ENCODE data around the gene LMO7. TPM values are rescaled to one million over a fixed set of nuclear protein-coding genes. Genes with fewer than 3 reads are reported as not detected.
A peak's percentile ranks its signal among the peaks of the same experiment; 100 is the strongest.
"Not testable (repeated sequence)": the region's sequence is repeated elsewhere in the genome, so short reads cannot be mapped to it uniquely, and the experiment has no call there.

The LMO7 gene
- total and polyA plus RNA-seq, 2 experiments from 2014 or later: 139 to 232 TPM

GRCh38 chr13:75723901-75724300 is 87.8 kb downstream of the LMO7 start:
- DNase-seq (ENCODE audit: low read depth in 1 of 2, low spot score in 1 of 2): no peak
- H3K4me3 ChIP-seq: no peak overlapping the region
- peaks cover 12% of the 10 kb centered on the region for H3K4me1 ChIP-seq (ENCODE audit: low read depth)
- TF ChIP-seq, protein P1, sequence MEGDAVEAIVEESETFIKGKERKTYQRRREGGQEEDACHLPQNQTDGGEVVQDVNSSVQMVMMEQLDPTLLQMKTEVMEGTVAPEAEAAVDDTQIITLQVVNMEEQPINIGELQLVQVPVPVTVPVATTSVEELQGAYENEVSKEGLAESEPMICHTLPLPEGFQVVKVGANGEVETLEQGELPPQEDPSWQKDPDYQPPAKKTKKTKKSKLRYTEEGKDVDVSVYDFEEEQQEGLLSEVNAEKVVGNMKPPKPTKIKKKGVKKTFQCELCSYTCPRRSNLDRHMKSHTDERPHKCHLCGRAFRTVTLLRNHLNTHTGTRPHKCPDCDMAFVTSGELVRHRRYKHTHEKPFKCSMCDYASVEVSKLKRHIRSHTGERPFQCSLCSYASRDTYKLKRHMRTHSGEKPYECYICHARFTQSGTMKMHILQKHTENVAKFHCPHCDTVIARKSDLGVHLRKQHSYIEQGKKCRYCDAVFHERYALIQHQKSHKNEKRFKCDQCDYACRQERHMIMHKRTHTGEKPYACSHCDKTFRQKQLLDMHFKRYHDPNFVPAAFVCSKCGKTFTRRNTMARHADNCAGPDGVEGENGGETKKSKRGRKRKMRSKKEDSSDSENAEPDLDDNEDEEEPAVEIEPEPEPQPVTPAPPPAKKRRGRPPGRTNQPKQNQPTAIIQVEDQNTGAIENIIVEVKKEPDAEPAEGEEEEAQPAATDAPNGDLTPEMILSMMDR (IDR thresholded peaks at IDR 0.05; ENCODE audit: low read depth, low read length): no peak
- H3K36me3 ChIP-seq: no peaks in the 10 kb centered on the region
- H3K27ac ChIP-seq: no peak overlapping the region
- H3K27me3 ChIP-seq: no peaks in the 10 kb centered on the region
- H3K9me3 ChIP-seq (ENCODE audit: low read depth): no peaks in the 10 kb centered on the region

DNA sequence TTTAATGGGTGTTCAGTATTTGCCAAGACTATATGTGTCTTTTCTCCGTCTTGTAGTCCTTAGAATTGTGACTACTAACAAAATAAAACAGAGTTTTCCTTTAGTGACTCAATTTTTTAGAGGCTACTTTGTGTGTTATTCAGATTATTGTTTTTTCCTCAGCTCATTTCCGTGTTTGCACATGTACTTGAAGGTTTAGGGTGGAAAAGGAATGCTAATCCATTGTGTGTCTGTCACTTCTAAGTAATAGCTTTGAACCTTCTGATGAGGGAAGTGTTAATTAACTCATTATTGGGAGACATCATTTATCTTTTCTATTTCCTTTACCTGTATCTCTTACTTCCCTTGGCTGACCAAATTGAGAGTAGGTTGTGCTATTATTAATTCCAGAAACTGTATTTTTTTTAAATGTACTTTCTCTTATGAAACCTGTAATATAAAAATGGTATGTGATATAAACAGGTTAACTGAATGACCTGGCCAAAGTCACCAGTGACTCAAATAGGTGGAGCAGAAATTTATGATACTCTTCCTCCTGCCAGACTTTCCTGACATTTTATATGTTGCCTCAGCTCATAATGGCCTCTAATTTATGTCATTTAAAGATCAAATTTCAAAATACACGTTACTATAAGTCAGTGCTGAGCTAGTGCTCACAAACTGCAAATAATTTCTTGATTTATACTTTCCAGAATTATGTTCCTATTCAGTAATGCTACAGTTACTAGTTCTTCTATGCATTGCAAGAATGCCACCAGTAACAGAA is 88.8 kb downstream of the LMO7 start:
- peak overlapping the region; percentile 10 for H3K27ac ChIP-seq
- no peaks in the 10 kb centered on the region for H3K9me3 ChIP-seq (ENCODE audit: low read depth)
- peaks cover 12% of the 10 kb centered on the region for H3K4me1 ChIP-seq (ENCODE audit: low read depth)
- no peak overlapping the region for H3K4me3 ChIP-seq
- TF ChIP-seq, protein P1 (IDR thresholded peaks at IDR 0.05; ENCODE audit: low read depth, low read length): no peak
- no peaks in the 10 kb centered on the region for H3K36me3 ChIP-seq
- H3K27me3 ChIP-seq: no peaks in the 10 kb centered on the region
- no peak for DNase-seq (ENCODE audit: low read depth in 1 of 2, low spot score in 1 of 2)

GRCh38 chr13:75725736-75726135 is 89.6 kb downstream of the LMO7 start:
- Histone ChIP-seq H3K27me3 (no peaks in the 10 kb centered on the region), H3K4me1 (ENCODE audit: low read depth) (peaks cover 12% of the 10 kb centered on the region), H3K9me3 (ENCODE audit: low read depth) (no peaks in the 10 kb centered on the region), H3K36me3 (no peaks in the 10 kb centered on the region), H3K27ac (peak overlapping the region; percentile 10), H3K4me3 (no peak overlapping the region)
- DNase-seq (ENCODE audit: low read depth in 1 of 2, low spot score in 1 of 2): peak in 1 of 2 donors; percentile 33
- TF ChIP-seq, protein P1 (IDR thresholded peaks at IDR 0.05; ENCODE audit: low read depth, low read length): no peak

DNA sequence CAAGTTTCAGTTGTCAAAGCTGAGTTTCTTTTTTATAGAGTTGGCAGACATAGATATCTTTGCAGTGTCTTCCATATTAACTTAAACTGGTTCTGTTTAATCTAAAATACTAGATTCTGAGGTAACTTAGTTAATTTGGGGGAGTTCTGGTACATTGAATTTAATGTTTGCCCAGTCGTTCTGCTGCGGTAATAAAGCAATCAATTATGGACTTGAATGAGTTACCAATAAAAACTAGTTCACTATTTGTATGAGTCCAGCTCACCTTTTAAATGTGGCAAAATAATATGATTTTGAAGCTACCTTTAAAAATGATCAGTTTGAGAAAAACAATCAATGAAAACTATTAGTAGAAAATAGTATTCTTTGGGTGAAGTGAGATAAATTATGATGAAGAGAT is 90.2 kb downstream of the LMO7 start:
- Histone ChIP-seq H3K4me1 (ENCODE audit: low read depth) (peaks cover 12% of the 10 kb centered on the region), H3K9me3 (ENCODE audit: low read depth) (no peaks in the 10 kb centered on the region), H3K27ac (no peak overlapping the region), H3K27me3 (no peaks in the 10 kb centered on the region), H3K4me3 (no peak overlapping the region), H3K36me3 (no peaks in the 10 kb centered on the region)
- DNase-seq (ENCODE audit: low read depth in 1 of 2, low spot score in 1 of 2): no peak
- TF ChIP-seq, protein P1 (IDR thresholded peaks at IDR 0.05; ENCODE audit: low read depth, low read length): no peak

- H3K27ac ChIP-seq; H3K4me1 ChIP-seq (ENCODE audit: low read depth); H3K9me3 ChIP-seq (ENCODE audit: low read depth); DNase-seq (ENCODE audit: low read depth in 1 of 2, low spot score in 1 of 2); H3K27me3 ChIP-seq; H3K36me3 ChIP-seq; H3K4me3 ChIP-seq: not testable (repeated sequence)
Observed at GRCh38 chr13:75733113-75733512, 97.0 kb downstream of the LMO7 start.

DNA sequence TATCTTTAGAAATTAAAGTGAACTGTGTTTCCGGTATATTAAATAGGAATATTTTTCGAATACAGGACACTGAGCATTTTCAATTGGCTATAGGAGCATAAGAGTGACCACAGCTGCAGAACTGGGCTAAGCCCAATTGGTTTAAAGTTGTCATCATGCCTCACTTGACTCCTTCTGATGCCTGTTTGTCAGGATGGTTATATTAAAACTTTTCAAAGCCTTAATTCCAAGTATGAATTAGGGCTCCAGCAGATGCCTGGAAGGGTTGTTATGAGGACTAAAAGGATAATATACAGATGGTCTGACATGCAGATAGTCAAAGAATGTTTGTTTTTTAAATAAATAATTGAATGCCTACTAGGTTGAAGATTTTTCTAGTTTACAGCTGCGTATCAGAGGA is 100.0 kb downstream of the LMO7 start:
- Histone ChIP-seq H3K36me3 (no peaks in the 10 kb centered on the region), H3K27me3 (no peaks in the 10 kb centered on the region), H3K9me3 (ENCODE audit: low read depth) (no peaks in the 10 kb centered on the region), H3K27ac (no peak overlapping the region), H3K4me3 (no peak overlapping the region), H3K4me1 (ENCODE audit: low read depth) (no peaks in the 10 kb centered on the region)
- no peak for DNase-seq (ENCODE audit: low read depth in 1 of 2, low spot score in 1 of 2)
- TF ChIP-seq, protein P1 (IDR thresholded peaks at IDR 0.05; ENCODE audit: low read depth, low read length): no peak

Measured in cardiac muscle cell (in vitro differentiated cells and primary cell).